HCT116 (cell line): ENCODE data around the gene MCEMP1. TPM values are rescaled to one million over a fixed set of nuclear protein-coding genes. Genes with fewer than 3 reads are reported as not detected.

ENCODE experiments used
- ATAC-seq: fragments of 200-7000 bp; cut with Tn5 transposase; 2 replicates; pipeline ENCODE4 v1.9.1; 2020; ENCODE audit warnings: mild to moderate bottlenecking, moderate library complexity
- BruUV-seq: library from RNA; stranded (reverse); fragments of 400-500 nt; replicated peaks from 2 replicates; lab custom pipeline; 2021; lab: Mats Ljungman, UMichigan
- CTCF ChIA-PET: fragments of 300-600 bp; sonication (Branson Sonifier 250); formaldehyde crosslinking; loops from one replicate; lab custom pipeline; 2021; ENCODE audit warnings: antibody characterized with exemption; lab: Charles Lee
- POLR2A ChIA-PET: fragments of 300-600, 350-600 bp; sonication (Branson Sonifier 250); formaldehyde crosslinking; loops from one replicate; lab custom pipeline; 2021; ENCODE audit warnings: antibody characterized with exemption; lab: Charles Lee
- RAD21 ChIA-PET, 2 experiments: fragments of 300-600 bp; sonication (Branson Sonifier 250); formaldehyde crosslinking; loops; one replicate each; lab custom pipeline; 2023; ENCODE audit warnings: low total read pairs in 2 of 2; ENCODE audit not compliant: uncharacterized antibody in 2 of 2, unreplicated experiment in 2 of 2, low non-redundant PET in 1 of 2; lab: Charles Lee
- DNase-seq: peaks from one replicate; pipeline ENCODE4 v3.0.0-alpha.2; 2010; ENCODE audit warnings: low read depth, low spot score
- H2AFZ ChIP-seq: fragments of 200-600 bp; shearing (Covaris generic), sonication (generic); 2 replicates; pipeline ENCODE4 v1.6.1; 2017; ENCODE audit warnings: low read depth, mixed run types, mixed read lengths, antibody characterized with exemption, low read length; ENCODE audit not compliant: poor library complexity, severe bottlenecking
- H3K27ac ChIP-seq: 2 replicates; pipeline ENCODE4 v1.5.1; 2012; ENCODE audit warnings: low read depth, low read length
- H3K27me3 ChIP-seq: fragments of 200-600 bp; sonication (generic); 2 replicates; pipeline ENCODE4 v1.6.1; 2016; ENCODE audit warnings: mixed run types, low read length, mixed read lengths; ENCODE audit not compliant: insufficient read depth
- H3K36me3 ChIP-seq, 2 experiments: fragments of 200-500 bp in 1 of 2; fragments of 200-600 bp in 1 of 2; sonication (Bioruptor generic) in 1 of 2; sonication (generic) in 1 of 2; 2 replicates each; pipeline versions ENCODE4 v1.5.1 to v1.6.1; 2014 to 2016; ENCODE audit warnings: low read length in 2 of 2, inconsistent platforms in 1 of 2, mixed read lengths in 1 of 2, mixed run types in 1 of 2; ENCODE audit not compliant: insufficient read depth in 2 of 2, control insufficient read depth in 1 of 2
- H3K4me1 ChIP-seq, 2 experiments: fragments of 200-600 bp in 1 of 2; sonication (generic) in 1 of 2; 2 replicates each; pipeline versions ENCODE4 v1.5.1 to v1.6.1; 2012 to 2017; ENCODE audit warnings: low read length in 2 of 2, inconsistent platforms in 1 of 2, mild to moderate bottlenecking in 1 of 2, mixed read lengths in 1 of 2, mixed run types in 1 of 2, moderate library complexity in 1 of 2; ENCODE audit not compliant: insufficient read depth in 2 of 2, control insufficient read depth in 1 of 2
- H3K4me2 ChIP-seq: fragments of 200-600 bp; sonication (generic); 2 replicates; pipeline ENCODE4 v1.6.1; 2017; ENCODE audit warnings: mixed run types, low read length, mixed read lengths
- H3K4me3 ChIP-seq, 2 experiments: fragments of 200-600 bp in 1 of 2; sonication (generic) in 1 of 2; replicated peaks in 1 of 2; 2 replicates each; pipeline ENCODE4 v1.5.1; 2011 to 2016; ENCODE audit warnings: low read length in 2 of 2, control low read depth in 1 of 2, low read depth in 1 of 2, mild to moderate bottlenecking in 1 of 2, mixed read lengths in 1 of 2, mixed run types in 1 of 2
- H3K79me2 ChIP-seq: fragments of 200-600 bp; sonication (generic); 2 replicates; pipeline ENCODE4 v1.6.1; 2017; ENCODE audit warnings: mild to moderate bottlenecking, mixed run types, low read length, moderate library complexity, mixed read lengths; ENCODE audit not compliant: insufficient read depth
- H3K9ac ChIP-seq: fragments of 200-600 bp; sonication (generic); 2 replicates; pipeline ENCODE4 v1.6.1; 2016; ENCODE audit warnings: low read length, mixed read lengths
- H3K9me2 ChIP-seq: fragments of 200-600 bp; sonication (generic), shearing (Covaris generic); 2 replicates; pipeline ENCODE4 v1.6.1; 2017; ENCODE audit warnings: mixed run types, mild to moderate bottlenecking, moderate library complexity; ENCODE audit not compliant: insufficient read depth
- H3K9me3 ChIP-seq, 2 experiments: fragments of 200-500 bp in 1 of 2; fragments of 200-600 bp in 1 of 2; sonication (Bioruptor generic) in 1 of 2; sonication (generic) in 1 of 2; 2 replicates each; pipeline ENCODE4 v1.6.1; 2014 to 2017; ENCODE audit warnings: low read length in 2 of 2, mixed read lengths in 2 of 2, inconsistent platforms in 1 of 2, low read depth in 1 of 2, mild to moderate bottlenecking in 1 of 2, mixed run types in 1 of 2, moderate library complexity in 1 of 2; ENCODE audit not compliant: control insufficient read depth in 1 of 2, insufficient read depth in 1 of 2
- H4K20me1 ChIP-seq: fragments of 200-600 bp; sonication (generic), shearing (Covaris generic); 2 replicates; pipeline ENCODE4 v1.6.1; 2017; ENCODE audit warnings: mixed run types, mild to moderate bottlenecking, moderate library complexity; ENCODE audit not compliant: insufficient read depth
- ATF3 ChIP-seq: IDR thresholded peaks from 2 replicates; pipeline ENCODE4 v1.6.1; 2012
- CEBPB ChIP-seq: IDR thresholded peaks from 2 replicates; pipeline ENCODE4 v1.6.1; 2012; ENCODE audit warnings: low read depth
- EGR1 ChIP-seq: IDR thresholded peaks from 2 replicates; pipeline ENCODE4 v1.6.1; 2012; ENCODE audit warnings: low read depth
- EZH2 ChIP-seq: fragments of 200-600 bp; sonication (generic); IDR thresholded peaks from 2 replicates; pipeline ENCODE4 v1.6.1; 2017; ENCODE audit warnings: antibody characterized with exemption, mixed run types
- EZH2phosphoT487 ChIP-seq: fragments of 200-600 bp; IDR thresholded peaks from 2 replicates; pipeline ENCODE4 v1.6.1; 2018; ENCODE audit warnings: antibody characterized with exemption, borderline replicate concordance
- JUND ChIP-seq: IDR thresholded peaks from 2 replicates; pipeline ENCODE4 v1.6.1; 2012
- SIN3A ChIP-seq: IDR thresholded peaks from 2 replicates; pipeline ENCODE4 v1.6.1; 2012; ENCODE audit warnings: low read depth
- SP1 ChIP-seq: IDR thresholded peaks from 2 replicates; pipeline ENCODE4 v1.6.1; 2012; ENCODE audit warnings: low read depth
- SRF ChIP-seq: IDR thresholded peaks from 2 replicates; pipeline ENCODE4 v1.6.1; 2012; ENCODE audit warnings: low read depth
- TCF7L2 ChIP-seq: IDR thresholded peaks from 2 replicates; pipeline ENCODE4 v1.7.0; 2011; ENCODE audit warnings: borderline replicate concordance, inconsistent platforms; ENCODE audit not compliant: insufficient read depth, insufficient read length; ENCODE audit errors: extremely low read depth
- ZNF274 ChIP-seq: fragments of 200-500 bp; sonication (Bioruptor generic); IDR thresholded peaks from 2 replicates; pipeline ENCODE4 v1.6.1; 2014; ENCODE audit warnings: mild to moderate bottlenecking, low read depth, low read length, inconsistent platforms
- intact Hi-C: fragments of 100-400 bp; cut with micrococcal nuclease; formaldehyde crosslinking; loops from 2 replicates; pipeline ENCODE4 v1.10.0; 2022
- total RNA-seq: library from RNA; stranded (reverse); gene quantifications from one replicate; pipeline ENCODE4 v1.2.1, GENCODE V29; 2021; ENCODE audit not compliant: unreplicated experiment

The MCEMP1 gene
- total RNA-seq, 1 experiment from 2014 or later, result not detected

- Histone ChIP-seq H3K9me3 (no peaks in the 10 kb centered on the region), H3K4me2 (peak overlapping the region; percentile 93), H3K79me2 (peaks cover 21% of the 10 kb centered on the region; the same call in 1 of the 2 replicates), H3K9me2 (no peaks in the 10 kb centered on the region), H3K4me1 (peaks cover 3 to 26% of the 10 kb centered on the region in 2 experiments), H3K9ac (peak overlapping the region; percentile 90), H3K4me3 (peak overlapping the region; percentile 40 to 95), H4K20me1 (no peaks in the 10 kb centered on the region), H3K27me3 (no peaks in the 10 kb centered on the region), H2AFZ (peak overlapping the region; percentile 42), H3K36me3 (peaks cover 4 to 9% of the 10 kb centered on the region in 2 experiments; a peak in 3 of 4 replicates), H3K27ac (no peak overlapping the region; the same call in 1 of the 2 replicates)
- no TSS peak for BruUV-seq
- POLR2A ChIA-PET, result interaction anchor here (0.9 to 1.6 kb wide), 6 partner anchors 15 to 120 kb away, joined by 3 to 10 read pairs (median 3); no protein-coding TSS in a partner anchor
- CTCF ChIA-PET, result interaction anchor here (0.7 to 2.0 kb wide), 15 partner anchors 9 to 581 kb away, joined by 3 to 56 read pairs (median 7); partner anchors contain the start of genes PET100, RETN and XAB2
- ATAC-seq, result peak; percentile 40
- TF ChIP-seq CEBPB (no peak), SIN3A (no peak), ZNF274 (no peak), EZH2 (no peak), SP1 (no peak), JUND (no peak), EZH2phosphoT487 (no peak), ATF3 (no peak), EGR1 (no peak), TCF7L2 (no peak), SRF (no peak)
- RAD21 ChIA-PET, result interaction anchor here (0.8 to 1.9 kb wide), 5 partner anchors 112 to 326 kb away, joined by 3 to 19 read pairs (median 9); no protein-coding TSS in a partner anchor
- intact Hi-C loops, result loop anchor here (1.0 to 10.0 kb wide), 3 partner anchors 112 to 325 kb away; no protein-coding TSS in a partner anchor
- DNase-seq, result no peak
Observed at GRCh38 chr19:7679771-7680605, 3.1 kb downstream of the MCEMP1 start.
